Superior temporal gyrus (tissue), 1 donor: ENCODE measurements around the gene NAALADL2.
A peak's percentile ranks its signal among the peaks of the same experiment; 100 is the strongest.

Experiments
- DNase-seq: peaks from one replicate; pipeline ENCODE4 v3.0.0-alpha.2; 2016; ENCODE audit errors: extremely low spot score

NAALADL2 gene

DNA sequence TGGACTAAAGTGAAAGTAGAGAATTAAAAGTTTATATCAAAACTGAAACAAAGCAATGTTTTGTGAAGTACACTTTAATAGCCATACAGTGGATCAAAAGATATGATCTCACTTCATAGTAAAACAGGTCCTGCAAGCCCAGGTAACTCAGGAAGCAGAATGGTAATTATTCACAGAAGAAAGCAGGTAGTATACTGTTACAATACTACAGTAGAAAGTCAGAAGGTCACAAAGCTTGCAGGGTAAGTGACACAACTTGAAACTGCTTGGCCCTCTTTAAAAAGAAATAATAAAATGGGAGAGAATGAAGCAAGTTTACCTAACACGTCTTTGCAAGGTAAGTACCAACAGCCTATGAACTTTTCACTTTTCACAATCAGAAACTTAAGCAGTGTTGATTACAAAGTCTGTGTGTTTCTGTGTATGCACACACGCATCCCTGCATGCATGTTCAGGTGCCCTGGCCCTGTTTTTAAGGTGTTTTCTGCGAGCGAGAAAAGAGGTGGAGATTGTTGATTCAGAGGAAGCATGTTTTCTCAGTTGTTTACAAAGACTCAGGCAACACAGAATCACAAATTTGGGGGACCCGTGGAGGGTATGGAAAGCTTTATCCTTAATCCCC is at the start of gene NAALADL2:
Gene NAALADL2 (plus strand): TSS at position 221 of the 622 bp plus-strand sequence.
- DNase-seq: no peak

DNA sequence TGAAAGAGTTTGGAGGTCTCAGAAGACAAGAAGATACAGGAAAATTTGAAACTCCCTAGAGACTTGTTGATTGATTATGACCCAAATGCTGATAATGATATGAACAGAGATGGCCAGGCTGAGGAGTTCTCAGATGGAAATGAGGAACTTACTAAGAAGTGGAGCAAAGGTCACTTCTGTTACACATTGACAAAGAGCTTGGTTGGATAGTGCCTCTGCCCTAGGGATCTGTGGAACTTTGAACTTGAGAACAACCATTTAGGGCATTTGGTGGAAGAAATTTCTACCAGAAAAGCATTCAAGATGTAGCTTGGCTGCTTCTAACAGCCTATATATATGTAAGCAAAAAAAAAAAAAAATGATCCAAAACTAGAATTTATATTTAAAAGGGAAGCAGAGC is 48.9 kb upstream of the NAALADL2 start:
- no peak for DNase-seq

DNA sequence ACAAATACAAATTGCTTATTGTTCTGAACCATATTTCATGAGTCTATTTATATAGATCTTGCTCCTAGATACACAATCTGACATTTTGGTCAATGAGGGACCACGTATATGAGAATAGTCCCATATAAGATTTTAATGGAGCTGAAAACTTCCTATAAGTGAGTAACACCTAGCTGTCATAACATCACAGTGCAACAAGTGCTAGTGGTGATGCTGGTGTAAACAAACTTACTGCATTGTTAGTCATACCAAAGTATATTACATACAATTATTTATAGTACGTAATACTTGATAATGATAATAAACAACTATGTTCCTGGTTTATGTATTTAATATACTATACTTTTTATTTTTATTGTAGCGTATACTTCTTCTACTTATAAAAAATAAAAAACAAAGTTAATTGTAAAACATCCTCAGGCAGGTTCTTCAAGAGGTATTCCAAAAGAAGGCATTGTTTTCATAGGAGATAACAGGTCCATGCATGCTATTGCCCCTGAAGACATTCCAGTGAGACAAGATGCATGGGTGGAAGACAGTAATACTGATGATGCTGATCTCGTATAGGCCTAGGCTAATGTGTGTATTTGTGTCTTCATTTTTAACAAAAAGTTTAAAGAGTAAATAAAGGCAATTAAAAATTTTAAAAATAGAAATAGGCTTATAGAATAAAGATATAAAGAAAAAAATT is 46.8 kb upstream of the NAALADL2 start:
- DNase-seq: no peak

DNA sequence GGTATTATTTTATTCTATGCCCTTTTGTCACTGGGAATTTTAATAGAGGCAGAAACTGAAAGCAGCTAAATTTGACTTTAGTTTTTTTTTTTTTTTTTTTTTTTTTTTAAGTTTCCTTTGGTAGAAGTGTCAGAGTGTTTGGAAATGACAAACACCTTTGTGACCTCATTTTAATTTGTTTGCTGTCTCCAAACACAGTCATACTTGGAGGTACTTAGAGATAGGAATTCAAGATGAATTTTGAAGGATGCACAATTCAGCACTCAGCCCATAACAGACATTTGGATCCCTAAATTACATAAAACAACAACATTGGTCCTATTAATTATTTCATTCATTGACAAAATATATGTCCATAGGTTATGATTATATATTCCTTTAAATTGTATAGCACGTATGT is 43.4 kb upstream of the NAALADL2 start:
- DNase-seq: no peak

DNA sequence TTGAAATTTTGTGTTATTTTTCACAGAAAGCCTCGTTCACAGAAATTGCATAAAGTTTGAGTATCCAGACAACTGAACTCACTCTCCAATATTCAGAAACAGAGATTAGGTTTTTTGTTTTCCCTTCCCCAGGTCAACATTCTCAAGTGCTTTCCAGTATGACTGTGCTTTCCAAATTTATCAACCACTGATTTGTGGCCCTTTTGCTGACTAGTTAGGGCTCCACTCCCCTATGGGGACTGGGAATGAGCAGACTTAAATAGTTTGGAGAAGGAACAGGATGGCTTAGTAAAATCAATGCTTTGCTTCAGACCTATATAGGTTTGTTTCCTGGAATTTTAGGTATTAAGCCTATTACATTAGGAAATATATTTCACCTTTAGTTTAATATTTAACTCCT is 38.2 kb upstream of the NAALADL2 start:
- DNase-seq: no peak

DNA sequence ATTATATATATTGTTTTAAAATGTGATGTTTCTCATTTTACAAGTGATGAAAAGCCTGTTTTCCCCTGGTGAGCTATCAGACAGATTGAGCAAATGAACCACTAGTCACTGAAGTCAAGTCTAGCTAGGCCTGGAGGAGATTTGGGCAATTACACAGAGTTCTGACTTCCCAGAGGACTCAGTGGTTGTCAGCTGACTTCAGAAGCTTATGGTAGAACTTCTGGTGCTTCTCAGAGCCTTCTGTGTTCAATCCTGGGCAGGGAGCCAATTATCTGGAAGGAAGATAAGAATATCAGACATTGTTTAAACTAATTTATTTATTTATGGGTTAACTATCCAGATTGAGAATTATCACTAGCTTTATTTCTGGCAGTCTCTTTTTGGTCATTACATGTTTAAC is 37.7 kb upstream of the NAALADL2 start:
- DNase-seq: peak; percentile 48

DNA sequence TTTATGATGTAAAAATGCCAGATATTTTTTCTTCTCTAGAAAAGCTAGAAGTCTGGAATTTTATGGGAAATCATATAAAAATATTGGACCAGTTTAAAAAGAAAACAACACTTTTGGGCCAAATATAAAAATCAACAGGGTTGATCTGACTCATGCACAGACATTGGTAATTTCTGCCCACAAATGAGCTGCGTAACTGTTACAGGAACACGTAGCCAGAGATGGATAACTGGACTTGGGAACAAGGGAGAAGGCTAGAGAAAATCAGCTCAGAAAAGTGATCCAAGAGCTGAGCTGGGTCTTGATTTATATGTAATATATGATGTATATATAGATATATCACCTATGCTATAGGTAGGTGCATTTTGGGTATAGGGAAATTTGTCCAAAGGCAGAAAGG is 36.8 kb upstream of the NAALADL2 start:
- no peak for DNase-seq

DNA sequence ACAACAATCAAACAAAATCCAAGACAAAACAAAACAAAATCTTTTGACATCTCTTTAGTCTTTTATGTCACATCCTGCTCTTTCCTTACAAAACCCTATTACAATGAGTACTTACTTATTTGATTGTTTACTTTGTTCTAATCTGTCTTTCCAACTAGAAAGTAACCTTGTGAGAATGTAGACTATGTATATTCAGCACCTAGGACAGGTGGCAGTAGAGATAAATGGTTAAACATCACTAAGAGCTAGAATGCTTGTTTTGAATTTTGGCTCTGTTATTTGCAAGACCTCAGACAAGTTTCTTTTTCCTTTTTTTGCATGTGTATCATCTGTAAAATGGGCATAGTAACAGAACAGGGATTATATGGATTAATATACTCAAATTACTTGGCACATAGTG is 33.1 kb upstream of the NAALADL2 start:
- no peak for DNase-seq

DNA sequence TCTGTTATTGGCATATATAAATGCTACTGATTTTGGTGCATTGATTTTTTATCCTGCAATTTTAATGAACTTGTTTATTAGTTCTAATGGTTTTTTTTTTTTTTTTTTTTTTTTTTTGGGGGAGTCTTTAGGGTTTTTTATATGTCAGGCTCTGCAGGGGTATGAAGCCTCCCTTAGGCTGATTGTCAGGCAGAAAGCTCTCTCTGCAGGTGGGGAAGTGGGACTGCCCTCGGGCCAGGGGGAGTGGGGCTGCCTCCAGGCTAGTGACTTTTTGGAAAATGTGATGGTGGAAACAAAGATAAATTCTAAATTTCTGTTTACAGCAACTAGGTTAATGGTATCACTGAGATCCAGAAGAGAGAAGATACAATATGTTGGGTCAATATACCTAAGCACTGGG is 14.4 kb upstream of the NAALADL2 start:
- DNase-seq: no peak

DNA sequence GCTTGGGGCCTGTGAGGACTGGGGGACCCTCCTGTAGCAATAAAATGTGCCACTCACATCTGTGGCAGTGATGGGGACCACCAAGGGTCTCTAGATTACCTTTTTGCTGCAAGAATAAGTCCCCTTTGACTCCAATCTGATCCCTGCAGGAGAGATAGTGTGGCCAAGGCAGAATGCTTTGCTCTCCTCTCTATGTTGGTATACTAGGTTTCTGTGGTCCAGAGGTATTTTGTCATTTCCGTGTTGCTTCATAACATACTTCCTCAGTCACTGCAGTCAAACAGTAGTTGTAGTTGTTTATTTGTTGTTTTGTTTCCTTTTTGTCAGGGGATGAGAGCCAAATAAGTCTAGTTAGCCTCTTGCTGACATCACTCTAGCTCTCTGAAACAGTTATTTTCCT is 13.1 kb upstream of the NAALADL2 start:
- no peak for DNase-seq

DNA sequence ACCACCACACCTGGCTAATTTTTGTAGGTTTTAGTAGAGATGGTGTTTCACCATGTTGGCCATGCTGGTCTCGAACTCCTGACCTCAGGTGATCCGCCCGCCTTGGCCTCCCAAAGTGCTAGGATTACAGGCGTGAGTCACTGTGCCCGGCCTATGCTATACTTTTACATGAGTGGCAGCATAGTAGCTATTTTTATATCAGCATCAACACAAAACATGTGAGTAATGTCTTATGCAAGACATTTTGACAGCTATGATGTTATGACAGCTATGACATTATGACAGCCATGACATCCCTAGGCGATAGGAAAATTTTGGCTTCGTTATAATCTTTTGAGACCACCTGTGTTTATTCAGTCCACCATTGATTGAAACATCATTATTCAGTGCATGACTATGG is 4.1 kb upstream of the NAALADL2 start:
- no peak for DNase-seq

DNA sequence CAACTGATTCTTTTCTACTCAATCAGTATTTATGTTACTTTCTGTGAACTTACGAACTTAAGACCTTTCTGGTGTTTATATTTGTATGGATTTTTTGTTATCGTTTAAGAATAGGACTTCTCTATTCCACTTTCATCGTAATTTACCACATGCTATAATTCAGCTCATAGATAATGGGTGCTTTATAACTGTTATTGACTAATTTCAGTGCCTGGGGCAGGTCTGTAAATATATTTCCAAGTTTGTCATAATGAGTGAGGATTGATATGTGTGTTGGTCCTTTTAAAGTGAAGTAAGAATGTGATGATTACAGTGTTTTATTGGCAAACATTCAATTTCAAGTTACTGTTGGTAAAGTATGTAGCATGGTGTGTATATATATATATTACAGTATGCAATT is 1.8 kb upstream of the NAALADL2 start:
- no peak for DNase-seq

DNA sequence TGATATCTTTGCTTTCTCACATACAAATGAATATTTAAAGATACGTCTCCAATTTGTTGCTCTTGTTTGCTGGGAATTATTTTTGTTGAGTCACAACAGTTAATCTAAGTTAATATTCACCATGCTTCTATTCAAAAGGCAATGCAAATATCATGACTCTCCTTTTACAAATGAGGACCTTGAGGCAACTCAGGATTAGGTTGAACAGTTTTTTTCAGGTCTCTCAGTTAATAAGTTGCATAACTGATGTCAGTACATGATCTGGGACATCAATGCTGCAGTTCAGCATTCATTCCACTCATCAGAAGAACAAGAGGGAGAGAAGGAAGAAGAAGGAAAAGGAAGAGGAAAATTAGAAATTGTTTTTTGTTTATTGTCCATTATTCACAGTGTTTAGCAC is 781 bp upstream of the NAALADL2 start:
- no peak for DNase-seq

DNA sequence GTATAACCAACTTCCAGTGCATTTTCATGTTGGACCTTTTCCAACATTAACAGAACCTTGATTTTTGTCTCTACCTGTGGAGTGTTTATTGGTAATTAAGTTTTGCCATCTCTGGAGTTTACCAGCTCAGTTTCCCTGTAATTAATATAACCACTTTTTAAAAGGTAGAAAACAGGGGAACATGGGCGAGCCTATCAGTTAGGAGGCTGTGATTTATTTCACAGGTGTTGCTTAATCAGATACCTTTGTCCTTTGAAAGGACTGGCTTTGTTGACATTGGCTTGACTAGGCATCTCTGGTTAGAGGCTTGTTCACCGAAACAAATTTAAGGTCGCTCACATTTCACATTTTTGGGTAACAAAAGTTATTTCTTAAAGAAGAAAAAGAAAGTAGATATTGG is 622 bp downstream of the NAALADL2 start:
- DNase-seq: no peak

DNA sequence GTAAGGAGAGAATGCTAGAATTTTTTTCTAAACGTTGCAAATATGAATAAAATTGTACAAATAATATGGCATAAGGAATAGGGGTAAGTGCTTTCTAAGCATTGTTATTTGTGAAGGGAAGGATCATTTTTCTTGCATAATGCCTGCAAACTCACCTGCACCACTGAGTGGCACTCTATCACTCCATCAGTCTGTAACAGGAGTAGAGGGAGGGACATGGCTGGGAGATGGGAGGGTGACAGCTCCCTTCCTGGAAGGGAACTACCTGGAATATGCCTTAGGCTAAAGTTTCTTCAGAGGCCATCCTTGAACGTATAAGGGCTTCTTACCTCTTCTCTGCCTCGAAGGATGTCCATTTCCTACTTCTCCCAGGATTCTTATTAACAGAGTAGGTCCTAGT is 3.0 kb downstream of the NAALADL2 start:
- no peak for DNase-seq

DNA sequence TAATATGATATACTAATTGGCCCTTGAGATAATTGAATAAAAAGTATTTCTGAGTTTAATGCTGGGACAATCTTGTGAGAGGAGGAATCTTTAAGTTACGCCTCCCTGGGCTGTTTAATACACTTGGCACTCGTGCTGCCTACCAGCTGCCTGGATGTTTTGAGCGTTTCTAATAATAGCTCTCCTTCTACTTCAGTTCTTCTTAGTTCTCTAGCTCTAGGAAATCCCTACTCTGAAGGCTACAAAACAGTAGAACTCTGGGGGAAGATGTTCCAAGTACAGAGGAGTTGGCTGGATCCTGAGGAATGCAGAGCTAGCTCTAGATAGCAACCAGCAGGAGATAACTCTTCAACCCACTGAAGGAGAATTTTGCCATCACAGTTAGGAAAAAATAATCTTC is 3.5 kb downstream of the NAALADL2 start:
- peak; percentile 58 for DNase-seq

DNA sequence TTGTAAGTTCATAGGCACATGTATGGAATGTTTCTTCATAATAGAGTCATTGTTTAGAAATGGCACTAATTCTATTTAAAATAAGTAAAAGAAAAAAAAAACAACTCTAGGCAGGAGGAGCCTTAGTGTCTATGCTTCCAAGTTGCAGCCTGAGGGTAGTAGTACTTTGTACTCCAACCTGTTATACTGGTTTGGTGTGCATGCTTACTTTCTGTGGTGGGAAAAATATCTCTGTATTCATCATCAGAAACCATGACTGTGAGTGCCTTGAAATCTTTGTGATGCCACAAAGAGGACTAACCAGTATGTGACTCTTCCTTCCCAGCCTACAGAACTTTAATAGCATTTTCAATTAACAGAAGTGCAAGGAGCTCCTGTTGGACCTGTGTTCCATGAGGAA is 4.4 kb downstream of the NAALADL2 start:
- no peak for DNase-seq

DNA sequence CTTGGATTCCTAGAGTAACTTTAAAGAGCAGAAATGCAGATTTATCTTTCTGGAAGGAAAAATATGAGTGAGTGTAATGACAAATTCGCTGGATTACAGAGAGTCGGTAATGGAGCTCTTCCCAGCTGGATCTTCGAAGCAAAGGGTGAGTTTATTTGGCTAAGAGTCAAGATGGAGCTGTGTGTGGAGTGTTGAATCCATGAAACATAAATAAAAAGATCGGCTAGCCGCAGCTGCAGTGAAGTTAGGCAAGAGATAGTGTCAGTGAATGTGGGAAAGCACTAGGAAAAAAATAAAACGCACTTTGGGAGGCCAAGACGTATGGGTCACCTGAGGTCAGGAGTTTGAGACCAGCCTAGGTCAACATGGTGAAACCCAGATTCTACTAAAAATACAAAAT is 10.3 kb downstream of the NAALADL2 start:
- no peak for DNase-seq

DNA sequence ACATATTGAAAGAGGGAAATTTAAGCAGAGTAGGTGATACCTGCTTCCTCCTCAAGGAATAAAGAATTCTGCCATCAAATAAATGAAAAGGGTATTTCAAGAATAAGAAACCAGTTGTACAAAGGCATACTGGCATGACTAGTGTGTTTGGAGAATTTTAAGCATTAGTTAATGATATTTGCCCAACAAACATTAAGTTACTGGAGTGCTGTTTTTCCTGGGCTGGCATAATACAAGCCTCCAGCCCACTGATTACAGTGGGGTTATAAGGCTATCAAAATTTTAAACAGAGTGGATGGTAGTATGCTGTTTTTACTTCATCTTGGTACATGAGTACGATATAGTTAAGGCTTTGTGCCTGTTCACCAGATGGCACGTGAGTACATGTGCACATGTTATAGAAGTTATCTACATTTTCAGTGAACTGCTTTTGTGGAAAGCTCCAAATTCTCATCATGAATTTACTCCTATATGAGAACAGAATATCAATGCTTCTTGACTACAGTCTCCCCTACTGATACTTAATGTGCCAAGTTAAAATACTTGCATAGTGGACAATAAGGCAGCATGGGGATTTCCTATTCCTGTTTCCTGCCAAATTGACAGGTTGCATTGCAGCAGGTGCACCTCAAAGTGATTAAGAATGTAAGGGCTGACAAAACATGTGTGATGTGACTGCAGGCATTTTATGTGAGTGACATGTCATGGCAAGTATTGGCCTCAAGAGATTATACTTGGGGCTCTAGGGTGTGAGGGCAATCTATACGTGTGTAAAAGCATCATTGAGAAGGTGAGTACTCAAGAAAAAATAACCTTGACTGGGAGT is 14.9 kb downstream of the NAALADL2 start:
- no peak for DNase-seq

DNA sequence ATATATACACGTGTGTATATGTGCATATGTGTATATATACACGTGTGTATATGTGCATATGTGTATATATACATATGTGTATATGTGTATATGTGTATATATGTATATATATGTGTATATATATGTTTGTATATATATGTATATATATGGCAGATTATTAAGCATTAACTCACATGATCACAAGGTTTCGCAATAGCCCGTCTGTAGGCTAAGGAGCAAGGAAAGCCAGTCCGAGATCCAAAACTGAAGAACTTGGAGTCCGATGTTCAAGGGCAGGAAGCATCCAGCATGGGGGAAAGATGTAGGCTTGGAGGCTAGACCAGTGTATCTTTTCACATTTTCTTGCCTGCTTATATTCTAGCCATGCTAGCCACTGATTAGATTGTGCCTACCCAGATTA is 23.7 kb downstream of the NAALADL2 start:
- no peak for DNase-seq

DNA sequence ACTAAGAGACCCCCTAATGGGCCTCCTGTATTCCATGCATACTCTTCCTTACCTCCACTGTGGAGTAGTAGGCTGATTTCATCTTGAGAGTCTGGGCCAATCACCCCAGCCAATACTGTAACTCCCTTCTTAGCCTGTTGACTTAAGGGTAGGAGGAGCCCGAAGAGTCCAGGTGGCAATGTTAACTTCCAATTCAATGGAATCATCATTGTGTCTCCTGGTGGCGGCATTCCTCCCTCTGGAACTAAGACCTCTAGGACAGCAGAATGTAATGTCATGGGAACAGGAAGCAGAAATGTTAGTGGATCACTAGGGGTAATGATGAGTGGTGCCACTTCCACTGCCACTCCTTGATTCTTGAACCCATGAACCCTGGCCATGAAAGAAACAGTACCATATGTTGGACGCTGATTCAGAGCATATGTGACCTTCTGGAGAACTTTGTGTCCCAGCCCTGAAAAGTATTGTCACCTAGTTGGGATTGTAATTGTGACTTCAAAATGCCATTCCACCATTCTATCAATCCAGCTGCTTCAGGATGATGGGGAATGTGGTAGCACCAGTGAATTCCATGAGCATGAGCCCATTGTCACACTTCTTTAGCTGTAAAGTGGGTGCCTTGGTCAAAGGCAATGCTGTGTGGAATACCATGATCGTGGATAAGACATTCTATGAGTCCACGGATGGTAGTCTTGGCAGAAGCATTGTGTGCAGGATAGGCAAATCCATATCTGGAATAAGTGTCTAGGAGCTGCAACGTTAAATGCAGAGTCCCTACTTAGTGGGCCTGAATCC is 24.9 kb downstream of the NAALADL2 start:
- DNase-seq: no peak
